Frontal cortex (tissue), 4 donors: ENCODE measurements around the gene MYO16. TPM values are rescaled to one million over a fixed set of nuclear protein-coding genes. Genes with fewer than 3 reads are reported as not detected.

ENCODE experiments used
- DNase-seq, 2 donors: peaks; one replicate each; pipeline ENCODE4 v3.0.0; 2012; ENCODE audit warnings: low spot score in 2 of 2
- FAIRE-seq: peaks from 2 replicates; lab custom pipeline; 2012; peaks lifted over from hg19 to GRCh38; lab: Jason Lieb, UNC
- total RNA-seq: library from RNA; depleted of rRNA; stranded (reverse); fragments of >200 nt; gene quantifications from one replicate; pipeline ENCODE4 v1.2.3, GENCODE V29; 2014
- donor health status: control.
- donor health status: control.
- donor health status: control.

MYO16 gene
- total RNA-seq, 1 donor from 2014 or later, result 95.0 TPM

DNA sequence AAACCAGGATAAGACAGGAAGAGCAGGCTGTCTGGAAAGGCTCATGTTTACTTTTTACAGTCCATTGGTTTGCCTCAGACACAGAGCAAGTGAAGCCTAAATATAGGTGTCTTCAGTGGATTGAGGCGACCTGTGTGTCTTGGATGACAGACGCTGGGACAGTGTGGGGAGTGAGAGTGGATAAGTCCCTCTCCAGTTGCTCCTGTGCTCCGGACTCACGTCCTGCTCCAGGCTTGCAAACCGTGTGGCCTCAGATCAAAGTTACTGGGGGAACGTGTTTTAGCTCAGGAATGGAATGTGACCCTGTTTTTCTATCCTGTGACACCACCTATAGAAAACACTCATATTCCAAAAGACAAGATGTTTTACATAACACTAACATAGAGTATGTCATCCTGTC lies 465.7 kb downstream of the MYO16 start:
- no peak for FAIRE-seq
- DNase-seq, result no peak

DNA sequence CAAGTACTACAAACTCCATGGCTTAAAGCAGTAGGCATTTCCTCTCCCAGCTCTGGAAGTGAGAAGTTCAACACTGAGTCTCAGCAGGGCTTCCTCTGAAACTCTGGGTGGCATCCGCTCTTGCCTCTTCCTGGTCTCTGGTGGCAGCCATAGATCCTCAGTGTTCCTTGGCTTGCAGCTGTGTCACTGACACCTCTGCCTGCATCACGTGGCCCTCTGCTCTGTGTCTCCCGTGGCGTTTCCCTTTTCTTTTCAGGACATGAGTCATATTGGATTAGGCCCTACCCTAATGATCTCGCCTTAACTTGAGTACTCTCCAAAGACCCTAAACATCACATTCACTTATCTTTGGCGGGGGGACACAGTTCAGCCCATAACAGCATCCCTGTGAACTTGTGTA lies 466.7 kb downstream of the MYO16 start:
- FAIRE-seq, result no peak
- DNase-seq, result no peak

DNA sequence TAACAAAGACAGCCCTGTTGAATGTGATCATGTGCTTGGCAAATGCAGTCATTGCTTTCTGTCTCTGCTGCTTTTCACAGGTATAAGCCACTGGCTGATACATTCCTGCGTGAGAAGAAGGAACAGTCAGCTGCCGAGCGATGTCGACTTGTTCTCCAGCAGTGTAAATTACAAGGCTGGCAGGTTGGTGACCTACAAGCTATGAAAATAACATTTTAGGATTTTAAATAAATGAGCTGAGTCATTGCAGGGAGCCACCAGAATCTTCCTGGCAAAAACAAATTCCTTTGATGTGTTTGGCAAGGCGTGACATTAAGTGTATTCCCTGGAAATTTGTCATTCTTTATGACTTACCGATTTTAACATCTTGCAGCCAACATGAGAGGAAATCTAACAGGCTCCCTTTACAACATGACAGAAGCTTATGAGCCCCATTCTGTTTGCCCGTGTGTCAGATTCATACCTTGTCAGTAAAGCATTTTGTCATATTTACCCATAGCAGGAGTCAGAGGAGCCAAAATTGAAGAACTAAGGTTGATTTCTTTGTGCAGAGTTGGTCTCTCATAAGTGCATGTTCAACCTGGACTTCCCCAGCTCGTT lies 471.4 kb downstream of the MYO16 start:
- DNase-seq (no peak), FAIRE-seq (no peak)

DNA sequence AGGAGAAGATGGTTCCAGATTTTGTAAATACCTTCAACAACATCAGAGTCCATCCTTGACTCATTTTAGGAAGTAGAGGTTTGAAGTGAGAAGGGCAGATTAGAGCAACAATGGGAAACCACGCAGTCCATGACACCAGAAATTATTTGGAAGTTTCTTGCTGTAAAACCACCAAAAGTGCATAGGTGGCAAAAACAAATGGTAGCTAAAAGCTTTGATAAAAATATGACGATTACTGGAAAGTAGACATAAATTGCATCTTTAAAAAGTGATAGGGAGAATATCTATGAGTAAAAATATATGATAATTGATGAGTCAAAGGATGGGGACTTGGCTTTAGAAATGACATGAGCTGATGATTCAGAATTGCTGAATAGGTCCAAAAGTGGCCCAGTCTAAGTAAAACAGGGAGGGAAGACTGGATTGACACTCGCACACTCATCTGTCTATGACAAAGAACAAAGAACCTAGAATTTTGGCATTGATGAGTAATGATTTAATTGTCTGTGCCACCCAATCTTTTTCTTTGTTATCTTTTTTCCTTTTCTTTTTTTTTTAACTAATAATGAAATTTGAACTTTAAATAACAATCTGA lies 472.2 kb downstream of the MYO16 start:
- FAIRE-seq (no peak), DNase-seq (no peak)

DNA sequence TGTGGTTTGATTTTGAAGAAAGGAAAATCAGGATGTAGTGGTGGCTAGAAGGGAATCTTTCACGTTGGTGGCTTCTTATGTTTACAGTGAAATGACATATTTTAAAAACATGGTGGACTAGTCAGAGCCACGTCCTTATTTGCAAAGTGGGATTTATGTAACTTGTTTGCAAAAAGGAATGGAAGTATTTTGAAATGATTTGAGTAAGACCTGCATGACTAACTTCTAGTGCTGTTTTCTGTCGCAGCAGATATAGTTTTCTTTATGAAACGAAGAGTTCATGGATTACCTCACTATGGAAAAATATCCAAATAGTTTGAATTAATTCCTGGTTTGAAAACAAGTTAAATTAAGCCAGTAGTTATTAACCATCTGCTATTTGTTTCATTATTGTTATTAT lies 476.5 kb downstream of the MYO16 start:
- no peak for DNase-seq
- no peak for FAIRE-seq

DNA sequence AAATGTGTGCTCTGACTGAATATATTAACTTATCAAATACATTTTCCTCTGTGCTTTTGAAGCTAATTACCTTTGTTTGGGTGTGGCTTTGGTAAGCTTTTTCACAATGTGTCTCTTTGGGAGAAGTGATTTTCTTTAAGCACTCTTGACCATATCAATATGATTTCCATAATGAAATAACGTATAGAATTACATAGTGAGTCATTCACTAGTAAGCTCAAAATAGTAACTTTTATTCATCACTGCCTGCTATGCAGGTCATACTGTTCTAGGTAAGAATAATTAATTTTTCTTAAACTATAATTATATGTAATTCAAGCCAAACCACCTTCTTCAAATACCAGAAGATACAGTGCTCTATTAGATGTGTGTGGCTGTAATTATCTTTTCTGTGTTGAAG lies 480.7 kb downstream of the MYO16 start:
- DNase-seq, result no peak
- no peak for FAIRE-seq

DNA sequence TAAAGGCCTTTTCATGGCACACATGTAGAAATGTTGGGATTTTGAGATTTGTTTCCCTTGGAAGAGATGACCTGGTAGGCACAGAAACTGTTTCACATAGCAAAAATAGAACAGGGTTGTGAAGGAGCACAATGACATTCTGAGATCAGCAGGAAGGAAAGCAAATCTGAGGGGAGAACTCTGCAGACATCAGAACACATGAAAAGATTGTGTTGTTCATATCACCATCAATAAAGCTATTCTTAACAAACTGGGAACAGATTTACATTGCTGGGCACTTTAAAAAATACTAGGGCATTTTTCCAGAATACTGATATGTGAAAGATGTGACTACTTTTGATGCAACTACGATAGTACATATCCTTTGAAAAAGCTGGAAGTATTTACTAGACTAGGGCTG lies 481.7 kb downstream of the MYO16 start:
- DNase-seq (no peak), FAIRE-seq (no peak)

DNA sequence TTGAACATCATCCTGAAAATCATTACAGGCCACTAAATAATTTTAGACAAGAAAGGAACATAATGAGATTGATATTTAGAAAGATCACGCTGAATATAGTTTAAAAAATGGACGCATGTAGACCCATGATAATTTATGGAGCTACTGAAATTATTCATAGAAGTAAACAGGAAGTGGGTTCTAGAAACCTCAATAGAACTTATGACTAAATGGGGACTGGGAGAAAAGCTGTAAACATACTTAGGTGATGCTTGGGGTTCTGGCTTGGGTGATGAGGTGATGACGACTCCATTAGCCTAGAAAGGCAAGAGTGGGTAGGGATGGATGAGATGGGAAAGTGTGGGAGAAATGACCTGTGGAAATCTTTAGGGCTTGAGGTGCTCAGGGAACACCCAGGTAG lies 484.0 kb downstream of the MYO16 start:
- no peak for FAIRE-seq
- no peak for DNase-seq

DNA sequence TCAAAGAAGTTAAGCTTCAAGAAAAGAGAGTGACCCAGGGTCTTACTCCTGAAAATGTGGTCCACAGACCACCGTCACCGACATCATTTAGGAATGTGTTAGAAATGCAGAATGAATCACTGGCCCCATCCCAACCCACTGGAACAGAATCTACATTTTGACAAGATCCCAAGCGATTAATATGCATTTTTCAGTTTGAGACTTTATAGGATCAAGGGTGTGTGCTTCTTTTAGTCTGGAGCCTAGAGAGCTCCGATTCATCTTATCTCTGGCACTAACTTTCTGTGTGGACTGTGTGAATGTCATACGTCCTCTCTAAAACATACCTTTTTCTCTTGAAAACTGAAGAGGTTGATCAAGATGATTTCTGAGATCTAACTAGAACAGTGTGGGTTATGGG lies 484.8 kb downstream of the MYO16 start:
- no peak for FAIRE-seq
- no peak for DNase-seq

DNA sequence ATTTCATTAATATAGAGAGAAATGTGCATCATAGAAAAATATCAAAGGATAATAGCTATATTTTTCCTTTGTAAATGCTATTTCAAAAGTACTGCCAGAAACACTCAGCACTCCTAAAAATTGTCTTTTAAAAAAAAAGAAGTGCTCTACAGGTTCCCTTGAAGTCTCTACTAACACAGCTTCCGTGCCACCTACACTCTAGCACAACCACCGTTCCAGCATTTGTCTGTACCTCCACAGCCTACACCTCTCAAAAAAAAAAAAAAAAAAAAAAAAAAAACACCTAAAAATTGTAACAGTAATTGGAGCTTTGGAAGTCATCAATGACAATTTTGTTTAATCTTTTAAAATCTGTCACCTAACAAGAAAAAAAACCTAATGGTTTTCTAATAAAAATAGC lies 485.6 kb downstream of the MYO16 start:
- DNase-seq, result no peak
- no peak for FAIRE-seq

DNA sequence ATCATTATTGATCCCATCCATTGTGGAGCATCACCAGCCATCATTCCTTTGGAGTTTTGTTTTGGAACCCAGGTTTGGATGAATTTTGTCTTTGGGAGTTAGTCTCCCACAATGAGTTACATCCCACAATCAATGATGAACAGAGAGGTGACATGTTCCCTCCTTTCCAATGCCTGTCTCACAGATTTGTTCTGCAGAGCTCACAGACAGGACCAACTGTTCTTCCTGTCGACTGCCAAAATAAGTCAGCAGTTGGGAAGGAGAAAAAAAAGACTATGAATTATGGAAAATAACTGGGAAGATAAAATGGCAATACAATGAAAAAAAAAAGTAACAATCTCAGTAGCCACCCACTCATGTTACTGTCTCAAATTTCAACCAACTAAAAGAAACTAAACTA lies 489.1 kb downstream of the MYO16 start:
- FAIRE-seq (no peak), DNase-seq (no peak)

DNA sequence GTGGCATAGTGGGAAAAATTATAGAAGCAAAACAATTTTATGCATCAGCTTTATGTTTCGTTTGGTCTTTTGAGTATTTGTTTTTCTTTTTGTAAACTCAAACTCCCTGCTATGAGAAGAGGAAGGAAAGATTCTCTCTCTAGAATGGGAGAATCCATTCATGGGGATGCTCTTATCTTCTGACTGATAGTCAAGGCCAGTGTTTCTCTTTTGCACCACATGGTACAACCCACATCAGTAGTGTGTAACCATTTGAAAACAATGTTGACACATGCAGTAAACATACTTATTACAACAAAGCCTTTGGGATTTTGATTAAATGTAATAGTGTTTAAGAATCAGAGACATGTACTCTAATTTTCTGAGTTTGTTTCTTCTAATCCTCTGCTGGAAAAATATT lies 490.5 kb downstream of the MYO16 start:
- FAIRE-seq (no peak), DNase-seq (no peak)

DNA sequence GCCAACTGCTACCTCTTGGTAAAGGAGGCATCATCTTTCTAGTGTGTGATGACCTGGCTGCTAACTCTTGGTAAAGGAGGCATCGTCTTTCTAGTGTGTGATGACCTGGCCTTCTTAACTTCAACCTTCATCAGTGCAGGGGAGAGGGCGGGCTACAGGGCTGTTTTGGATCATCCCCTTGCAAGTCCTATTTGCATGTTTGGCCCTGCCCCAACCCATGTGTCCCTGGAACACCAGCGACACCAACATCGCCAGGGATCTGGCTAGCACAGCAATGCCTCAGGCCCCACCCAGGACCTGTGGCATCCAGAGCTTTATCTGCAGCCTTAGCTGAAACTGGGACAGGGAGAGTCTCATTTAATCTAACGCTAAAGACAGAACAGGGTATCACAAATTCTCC lies 492.4 kb downstream of the MYO16 start:
- FAIRE-seq (no peak), DNase-seq (no peak)

DNA sequence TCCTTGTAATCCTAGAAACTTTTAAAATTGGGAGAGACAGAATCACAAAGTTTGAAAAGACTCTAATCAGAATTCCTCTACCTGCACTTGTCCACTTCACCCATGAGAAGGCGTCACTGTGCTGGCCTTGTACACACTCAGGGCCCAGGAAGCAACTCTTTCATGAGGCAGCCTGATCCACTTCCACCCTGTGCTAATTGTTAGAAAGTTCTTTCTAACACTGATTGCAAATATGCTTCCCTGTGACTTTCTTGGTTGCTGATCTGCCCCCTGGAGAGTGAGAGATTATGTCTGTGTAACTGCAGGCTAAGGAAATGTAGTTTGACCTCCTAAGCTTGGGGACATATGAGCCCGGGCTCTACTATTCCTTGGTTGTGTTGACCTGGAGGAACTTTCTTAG lies 494.6 kb downstream of the MYO16 start:
- FAIRE-seq (no peak), DNase-seq (no peak)

DNA sequence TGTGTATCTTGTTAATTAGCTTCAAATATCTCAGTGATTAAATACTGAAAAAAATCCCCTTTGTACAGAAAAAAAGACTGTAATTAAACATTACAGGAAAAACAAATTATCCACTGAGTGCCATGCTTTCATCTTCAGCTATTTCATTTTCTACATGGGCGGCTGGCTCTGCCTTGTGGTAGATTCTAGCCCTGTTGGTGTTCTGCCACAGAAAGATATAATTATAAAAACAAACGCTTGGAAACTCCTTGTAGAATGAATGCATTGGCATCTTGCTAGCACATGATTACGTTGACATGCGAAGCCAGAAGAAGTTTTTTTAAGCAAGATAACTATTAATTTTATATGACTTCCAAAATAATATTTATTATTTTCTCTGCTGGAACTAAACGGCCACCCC lies 496.8 kb downstream of the MYO16 start:
- FAIRE-seq, result no peak

DNA sequence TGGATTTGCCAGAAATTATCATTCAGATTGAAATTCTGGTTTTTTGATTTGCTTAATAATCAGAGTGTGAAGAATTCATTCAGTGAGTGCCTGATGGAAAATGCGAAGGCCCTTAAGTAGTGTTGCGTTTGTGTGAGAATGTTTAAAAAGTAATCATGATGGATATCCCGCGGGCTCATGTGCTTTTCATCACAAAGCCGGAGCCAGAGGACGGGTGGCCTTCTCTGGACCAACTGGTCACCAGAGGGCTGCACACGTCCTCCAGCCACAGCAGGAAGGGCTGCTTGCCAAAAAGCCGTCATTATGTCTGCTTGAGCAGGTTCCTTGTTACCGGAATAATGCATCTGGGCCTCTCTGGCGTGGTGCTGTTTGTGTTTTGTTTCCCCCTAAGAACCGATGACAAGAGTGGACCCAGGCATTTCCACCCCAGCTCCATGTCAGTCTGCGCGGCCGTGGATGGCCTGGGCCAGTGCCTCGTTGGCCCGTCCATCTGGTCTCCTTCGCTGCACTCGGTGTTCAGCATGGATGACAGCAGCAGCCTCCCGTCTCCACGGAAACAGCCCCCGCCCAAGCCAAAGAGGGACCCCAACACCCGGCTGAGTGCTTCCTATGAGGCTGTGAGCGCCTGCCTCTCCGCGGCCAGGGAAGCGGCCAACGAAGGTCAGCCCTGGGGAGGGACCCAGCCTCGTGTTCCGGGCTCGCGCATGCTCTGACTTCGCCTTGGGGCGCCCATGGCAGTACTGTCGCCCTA lies 497.7 kb downstream of the MYO16 start:
- FAIRE-seq (no peak), DNase-seq (no peak)

More for the DNA sequence above, 496.8 kb downstream of the MYO16 start:
- no peak for DNase-seq

DNA sequence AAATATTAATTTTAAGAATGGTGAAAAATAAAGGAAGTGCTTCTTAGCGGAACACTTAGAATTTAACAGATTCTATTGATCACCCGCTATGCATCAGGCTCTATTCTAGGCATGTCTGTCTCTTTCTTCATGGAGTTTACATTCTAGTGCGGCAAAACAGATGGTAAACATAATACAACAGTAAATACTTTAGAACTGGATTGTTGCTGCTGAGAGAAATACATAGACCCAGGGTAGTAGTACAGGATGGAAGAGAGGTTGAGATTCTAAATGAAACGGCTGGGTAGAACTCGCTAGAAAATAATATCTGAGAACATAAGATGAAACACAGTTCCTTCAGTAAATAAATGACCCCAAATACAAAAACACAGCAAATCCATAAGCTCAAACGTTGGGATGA lies 498.7 kb downstream of the MYO16 start:
- no peak for FAIRE-seq

DNA sequence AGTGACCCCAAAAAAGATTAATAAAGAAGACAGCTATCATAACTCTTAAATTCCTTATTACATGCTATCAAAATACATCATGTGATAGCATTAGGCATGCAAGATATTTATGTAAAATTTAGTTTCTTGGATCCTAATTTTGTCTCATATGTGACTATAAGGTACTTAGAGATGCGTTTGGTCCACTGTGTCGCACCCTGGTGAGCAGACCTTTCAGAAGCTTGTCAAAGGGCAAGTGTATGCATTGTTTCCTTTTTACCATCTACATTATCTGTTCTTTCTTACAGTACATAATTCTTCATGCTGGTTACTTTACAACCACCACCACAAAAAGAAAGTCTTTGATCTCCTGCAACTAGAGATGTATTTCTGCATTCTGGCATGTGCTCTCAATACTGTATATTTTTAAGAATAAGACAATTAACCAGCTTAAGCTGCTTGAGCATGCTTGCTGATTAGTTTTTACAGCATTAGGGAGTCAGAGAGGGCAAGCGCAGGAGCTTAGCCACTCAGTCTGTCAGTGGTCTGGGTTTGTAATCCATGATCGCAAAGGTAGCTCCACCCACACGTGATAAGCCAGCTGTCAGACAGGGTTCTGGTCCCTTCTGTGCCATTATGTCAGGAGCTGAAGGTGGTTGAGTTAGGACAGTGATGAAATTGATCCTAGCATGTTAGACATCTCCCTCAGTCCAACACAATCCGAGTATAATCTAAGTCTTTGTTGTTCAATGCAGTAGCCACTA lies 500.9 kb downstream of the MYO16 start:
- DNase-seq, result no peak
- no peak for FAIRE-seq

More for the DNA sequence above, 498.7 kb downstream of the MYO16 start:
- no peak for DNase-seq

DNA sequence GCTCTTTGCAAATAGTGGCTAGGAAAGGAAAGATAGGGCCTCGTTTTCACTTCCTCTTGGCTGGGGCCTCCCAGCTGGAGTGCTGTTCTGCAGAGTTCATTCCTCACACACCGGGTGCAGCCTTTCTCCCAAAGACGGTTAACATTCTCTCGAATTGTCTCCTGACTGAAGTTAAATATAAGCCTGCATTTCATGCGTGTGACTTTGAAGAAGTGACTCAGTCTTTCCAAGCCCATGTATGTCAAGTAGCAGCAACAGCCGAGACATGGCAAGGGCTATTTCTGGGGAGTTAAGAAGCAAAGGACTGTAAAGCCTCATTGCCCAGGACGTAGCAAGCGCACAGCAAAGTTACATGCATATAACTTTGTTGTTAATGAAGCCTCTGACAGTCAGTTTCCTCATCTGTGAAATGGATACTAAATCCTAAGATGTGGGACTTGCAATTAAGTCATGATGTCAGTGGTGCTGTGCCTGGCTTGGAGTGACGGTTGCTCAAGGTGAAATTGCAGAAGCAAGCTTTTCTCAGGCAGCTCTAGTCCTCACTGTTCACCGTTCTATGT lies 502.4 kb downstream of the MYO16 start:
- FAIRE-seq (no peak), DNase-seq (no peak)

DNA sequence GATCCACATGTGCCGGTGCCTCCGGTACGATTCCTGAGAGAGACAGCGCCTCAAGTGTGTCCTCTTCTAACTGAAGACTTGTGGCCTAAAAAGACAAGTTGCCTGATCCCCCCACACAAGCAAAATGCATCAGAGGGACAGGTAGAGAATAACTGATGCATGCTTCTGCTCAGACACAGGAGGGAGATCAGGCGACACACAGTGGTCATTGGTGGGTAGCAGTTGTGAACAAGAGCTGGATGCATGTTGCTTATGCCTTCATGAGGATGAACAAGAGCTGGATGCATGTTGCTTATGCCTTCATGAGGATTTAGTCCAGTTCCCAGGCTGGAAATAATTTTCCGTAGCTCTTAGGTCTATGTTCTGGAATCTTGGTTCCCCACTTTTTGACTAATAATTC lies 505.6 kb downstream of the MYO16 start:
- FAIRE-seq, result no peak
- no peak for DNase-seq

DNA sequence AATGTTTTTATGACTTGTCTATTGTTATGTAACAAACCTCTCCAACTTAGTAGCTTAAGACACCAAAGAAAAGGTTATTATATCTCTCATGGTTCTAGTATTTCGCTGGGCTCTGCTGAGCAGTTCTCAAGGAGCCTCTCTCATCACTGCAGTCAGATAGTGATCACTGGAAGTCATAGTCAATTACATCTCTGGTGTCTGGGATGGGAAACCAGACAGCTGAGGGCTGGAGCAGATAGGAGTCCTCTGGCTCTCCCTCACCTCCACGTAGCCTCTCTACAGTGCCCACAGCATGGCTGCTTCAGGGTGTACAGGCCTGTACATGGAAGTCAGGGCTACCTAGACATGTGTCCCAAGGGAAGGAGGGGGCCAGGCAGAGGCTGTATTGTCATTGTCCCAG lies 507.5 kb downstream of the MYO16 start:
- no peak for FAIRE-seq
- no peak for DNase-seq
